ENCODE results near the gene GPD1. TPM values are rescaled to one million over a fixed set of nuclear protein-coding genes. Genes with fewer than 3 reads are reported as not detected.
"Not testable (repeated sequence)": the region's sequence is repeated elsewhere in the genome, so short reads cannot be mapped to it uniquely, and the experiment has no call there.

Gene GPD1
- polyA plus RNA-seq, 12 donors = 13.8 to 82.5 (median 54.2) TPM; not detected in 1

GRCh38 chr12:50117057-50117622 lies 13.3 kb downstream of the GPD1 start:
- DNase-seq = no peak

GRCh38 chr12:50119387-50119786 lies 15.6 kb downstream of the GPD1 start:
- DNase-seq = no peak

- no peak for DNase-seq
Measured at GRCh38 chr12:50120521-50120920, 16.7 kb downstream of the GPD1 start.

- no peak for DNase-seq
Measured at GRCh38 chr12:50120953-50121352, 17.1 kb downstream of the GPD1 start.

- DNase-seq = no peak
Measured at GRCh38 chr12:50121641-50122040, 17.8 kb downstream of the GPD1 start.

- no peak for DNase-seq
Measured at GRCh38 chr12:50123203-50123602, 19.4 kb downstream of the GPD1 start.

GRCh38 chr12:50127546-50127945 lies 23.7 kb downstream of the GPD1 start:
- no peak for DNase-seq

GRCh38 chr12:50129290-50129689 lies 25.5 kb downstream of the GPD1 start:
- DNase-seq = no peak

GRCh38 chr12:50132505-50133135 lies 28.8 kb downstream of the GPD1 start:
- peak; percentile 47 for DNase-seq

GRCh38 chr12:50142993-50143392 lies 39.2 kb downstream of the GPD1 start:
- no peak for DNase-seq

GRCh38 chr12:50145439-50145838 lies 41.6 kb downstream of the GPD1 start:
- no peak for DNase-seq

GRCh38 chr12:50147281-50147680 lies 43.5 kb downstream of the GPD1 start:
- no peak for DNase-seq

GRCh38 chr12:50148011-50148410 lies 44.2 kb downstream of the GPD1 start:
- not testable (repeated sequence) for DNase-seq

- DNase-seq = no peak
Measured at GRCh38 chr12:50149311-50149710, 45.5 kb downstream of the GPD1 start.

GRCh38 chr12:50151047-50151687 lies 47.4 kb downstream of the GPD1 start:
- no peak for DNase-seq

GRCh38 chr12:50154947-50155346 lies 51.1 kb downstream of the GPD1 start:
- not testable (repeated sequence) for DNase-seq

- DNase-seq = no peak
Measured at GRCh38 chr12:50156641-50157040, 52.8 kb downstream of the GPD1 start.

GRCh38 chr12:50157259-50157658 lies 53.5 kb downstream of the GPD1 start:
- no peak for DNase-seq

GRCh38 chr12:50160643-50161042 lies 56.8 kb downstream of the GPD1 start:
- no peak for DNase-seq

Data from muscle of arm (tissue), 12 donors.